H1 (cell line): ENCODE data around the gene MXRA8. TPM values are rescaled to one million over a fixed set of nuclear protein-coding genes. Genes with fewer than 3 reads are reported as not detected.
A peak's percentile ranks its signal among the peaks of the same experiment; 100 is the strongest.

ENCODE experiments used
- CTCF ChIA-PET: fragments of 300-600 bp; sonication (Branson Sonifier 250); formaldehyde crosslinking; loops from one replicate; lab custom pipeline; 2021; ENCODE audit not compliant: partially characterized antibody; lab: Charles Lee
- POLR2A ChIA-PET: fragments of 300-600 bp; sonication (Branson Sonifier 250); formaldehyde crosslinking; loops from one replicate; lab custom pipeline; 2021; ENCODE audit warnings: inconsistent platforms; ENCODE audit not compliant: partially characterized antibody; lab: Charles Lee
- DNase-seq, 2 experiments: peaks; one replicate each; pipeline versions ENCODE4 v3.0.0 to v3.0.0-alpha.2; 2010 to 2022; ENCODE audit warnings: low spot score in 2 of 2, low read depth in 1 of 2, mixed read lengths in 1 of 2
- FAIRE-seq: peaks from 2 replicates; lab custom pipeline; 2011; peaks lifted over from hg19 to GRCh38; lab: Jason Lieb, UNC
- H2AFZ ChIP-seq: 2 replicates; pipeline ENCODE4 v1.8.1; 2012; ENCODE audit warnings: low read length, inconsistent platforms
- H2AK5ac ChIP-seq: 2 replicates; pipeline ENCODE4 v1.6.1; 2013; ENCODE audit warnings: low read depth, low read length
- H2BK120ac ChIP-seq: replicated peaks from 2 replicates; pipeline ENCODE3; 2013; ENCODE audit warnings: low read depth, low read length, inconsistent platforms
- H2BK12ac ChIP-seq: 2 replicates; pipeline ENCODE4 v1.6.1; 2013; ENCODE audit warnings: low read depth, low read length
- H2BK15ac ChIP-seq: 2 replicates; pipeline ENCODE4 v1.6.1; 2013; ENCODE audit warnings: low read length
- H2BK20ac ChIP-seq: 2 replicates; pipeline ENCODE4 v1.6.1; 2013; ENCODE audit warnings: low read length
- H2BK5ac ChIP-seq: 2 replicates; pipeline ENCODE4 v1.6.1; 2013; ENCODE audit warnings: low read depth, low read length
- H3K14ac ChIP-seq: 2 replicates; pipeline ENCODE4 v1.6.1; 2013; ENCODE audit warnings: inconsistent platforms; ENCODE audit not compliant: insufficient read length
- H3K18ac ChIP-seq: 2 replicates; pipeline ENCODE4 v1.6.1; 2013; ENCODE audit warnings: low read length; ENCODE audit errors: extremely low read depth
- H3K23ac ChIP-seq: 2 replicates; pipeline ENCODE4 v1.6.1; 2013; ENCODE audit warnings: inconsistent platforms; ENCODE audit not compliant: insufficient read length
- H3K23me2 ChIP-seq: 2 replicates; pipeline ENCODE4 v1.6.1; 2013; ENCODE audit warnings: low read depth, low read length
- H3K27ac ChIP-seq: 2 replicates; pipeline ENCODE4 v1.6.1; 2011; ENCODE audit warnings: low read depth, low read length, inconsistent platforms
- H3K27me3 ChIP-seq, 4 experiments: replicated peaks in 1 of 4; 1 replicate in 1 of 4; 2 replicates in 3 of 4; pipeline versions ENCODE4 v1.6.1 to v1.8.1; 2011 to 2013; ENCODE audit warnings: low read length in 3 of 4, mild to moderate bottlenecking in 3 of 4, inconsistent platforms in 2 of 4, mixed read lengths in 2 of 4, moderate library complexity in 1 of 4; ENCODE audit not compliant: control insufficient read depth in 3 of 4, insufficient read depth in 3 of 4; ENCODE audit errors: extremely low read depth in 1 of 4
- H3K36me3 ChIP-seq, 4 experiments: 2 replicates each; pipeline versions ENCODE4 v1.6.1 to v1.8.1; 2011 to 2013; ENCODE audit warnings: mild to moderate bottlenecking in 4 of 4, low read length in 3 of 4, moderate library complexity in 2 of 4, control low read depth in 1 of 4, inconsistent platforms in 1 of 4; ENCODE audit not compliant: insufficient read depth in 4 of 4, control insufficient read depth in 2 of 4
- H3K4ac ChIP-seq: replicated peaks from 2 replicates; pipeline ENCODE3; 2013; ENCODE audit warnings: low read length, low read depth, mixed read lengths, inconsistent platforms; ENCODE audit not compliant: insufficient read length
- H3K4me1 ChIP-seq, 4 experiments: replicated peaks in 1 of 4; 1 replicate in 1 of 4; 2 replicates in 3 of 4; pipeline versions ENCODE4 v1.6.1 to v1.8.1; 2011 to 2013; ENCODE audit warnings: low read length in 3 of 4, inconsistent platforms in 2 of 4, mixed read lengths in 1 of 4; ENCODE audit not compliant: insufficient read depth in 4 of 4, control insufficient read depth in 3 of 4
- H3K4me2 ChIP-seq, 2 experiments: 2 replicates each; pipeline versions ENCODE4 v1.6.1 to v1.8.1; 2011 to 2013; ENCODE audit warnings: low read depth in 2 of 2, low read length in 2 of 2, control low read depth in 1 of 2, inconsistent platforms in 1 of 2, mild to moderate bottlenecking in 1 of 2; ENCODE audit not compliant: insufficient read depth in 1 of 2
- H3K4me3 ChIP-seq, 4 experiments: fragments of 200-600, 300-600 bp in 1 of 4; sonication (generic), shearing (Covaris generic), sonication (Bioruptor Twin) in 1 of 4; 2 replicates each; pipeline versions ENCODE4 v1.5.1 to v1.8.1; 2011 to 2016; ENCODE audit warnings: low read length in 4 of 4, low read depth in 3 of 4, control low read depth in 2 of 4, inconsistent platforms in 2 of 4, mild to moderate bottlenecking in 2 of 4, mixed read lengths in 1 of 4, moderate library complexity in 1 of 4; ENCODE audit not compliant: insufficient read depth in 2 of 4; ENCODE audit errors: extremely low read depth in 1 of 4
- H3K56ac ChIP-seq: replicated peaks from 2 replicates; pipeline ENCODE3; 2013; ENCODE audit warnings: low read depth, mild to moderate bottlenecking, mixed read lengths, low read length, inconsistent platforms; ENCODE audit not compliant: insufficient read length
- H3K79me1 ChIP-seq: 2 replicates; pipeline ENCODE4 v1.6.1; 2013; ENCODE audit warnings: low read depth, low read length, control low read depth
- H3K79me2 ChIP-seq, 2 experiments: 2 replicates each; pipeline versions ENCODE4 v1.6.1 to v1.8.1; 2012 to 2013; ENCODE audit warnings: low read length in 2 of 2, mild to moderate bottlenecking in 2 of 2, inconsistent platforms in 1 of 2; ENCODE audit not compliant: insufficient read depth in 2 of 2, control insufficient read depth in 1 of 2
- H3K9ac ChIP-seq, 4 experiments: replicated peaks in 1 of 4; 1 replicate in 1 of 4; 2 replicates in 3 of 4; pipeline versions ENCODE4 v1.6.1 to v1.8.1; 2011 to 2013; ENCODE audit warnings: low read depth in 3 of 4, low read length in 3 of 4, control low read depth in 2 of 4, mild to moderate bottlenecking in 2 of 4, moderate library complexity in 2 of 4, inconsistent platforms in 1 of 4; ENCODE audit errors: extremely low read depth in 1 of 4
- H3K9me3 ChIP-seq, 2 experiments: 2 replicates each; pipeline versions ENCODE4 v1.6.1 to v1.8.1; 2012 to 2013; ENCODE audit warnings: mild to moderate bottlenecking in 2 of 2, moderate library complexity in 2 of 2, control low read depth in 1 of 2, inconsistent platforms in 1 of 2, low read depth in 1 of 2, low read length in 1 of 2, mixed read lengths in 1 of 2; ENCODE audit not compliant: insufficient read depth in 2 of 2
- H4K20me1 ChIP-seq, 2 experiments: replicated peaks in 1 of 2; 2 replicates each; pipeline versions ENCODE3 to v1.8.1; 2011 to 2013; ENCODE audit warnings: inconsistent platforms in 2 of 2, low read length in 2 of 2, mild to moderate bottlenecking in 1 of 2; ENCODE audit not compliant: insufficient read depth in 2 of 2, control insufficient read depth in 1 of 2
- H4K5ac ChIP-seq: 2 replicates; pipeline ENCODE4 v1.6.1; 2013; ENCODE audit warnings: low read length, low read depth, mixed read lengths, inconsistent platforms; ENCODE audit not compliant: insufficient read length
- H4K8ac ChIP-seq: 2 replicates; pipeline ENCODE4 v1.8.0; 2013; ENCODE audit warnings: mild to moderate bottlenecking, moderate library complexity, low read length, inconsistent platforms; ENCODE audit not compliant: insufficient read depth; ENCODE audit errors: extremely low read depth
- H4K91ac ChIP-seq: replicated peaks from 2 replicates; pipeline ENCODE3; 2013; ENCODE audit warnings: low read length, mixed read lengths, inconsistent platforms; ENCODE audit not compliant: insufficient read length
- ASH2L ChIP-seq: fragments of 200-600, 300-600 bp; sonication (generic); IDR thresholded peaks from one replicate; pipeline ENCODE4 v1.7.1; 2017; ENCODE audit warnings: low read length
- CTBP2 ChIP-seq: IDR thresholded peaks from 2 replicates; pipeline ENCODE4 v1.7.0; 2011; ENCODE audit warnings: borderline replicate concordance, mild to moderate bottlenecking, moderate library complexity, mixed read lengths, low read length; ENCODE audit not compliant: insufficient read depth, insufficient read length
- JUND ChIP-seq: IDR thresholded peaks from 2 replicates; pipeline ENCODE4 v1.6.1; 2011; ENCODE audit warnings: mild to moderate bottlenecking, improper control_type of control experiment, low read length
- KDM4A ChIP-seq: IDR thresholded peaks from one replicate; pipeline ENCODE4 v1.7.1; 2012; ENCODE audit warnings: low read depth, mild to moderate bottlenecking, moderate library complexity, low read length, inconsistent platforms; ENCODE audit not compliant: severe bottlenecking
- WGBS, 2 experiments: shearing (Covaris generic) in 1 of 2; methylation state at CpG; one replicate each; pipeline versions ENCODE4 v1.1.6 to v1.1.7; 2013 to 2015; ENCODE audit warnings: low lambda C conversion rate in 2 of 2, mixed read lengths in 2 of 2, inconsistent platforms in 1 of 2, low coverage in 1 of 2, missing lambda C conversion rate in 1 of 2; ENCODE audit not compliant: insufficient replicate concordance in 2 of 2, insufficient coverage in 1 of 2, insufficient read length in 1 of 2; ENCODE audit errors: extremely low coverage in 1 of 2, missing lambda C conversion rate in 1 of 2; 5-methylcytosine and 5-hydroxymethylcytosine counted together
- polyA plus RNA-seq, 7 experiments: library from polyadenylated mRNA; depleted of rRNA in 3 of 7; stranded (reverse) in 5 of 7; unstranded in 2 of 7; fragments of >200 nt in 5 of 7; fragments of 200-250 nt in 2 of 7; gene quantifications; 1 replicate in 5 of 7; 2 replicates in 1 of 7; 4 replicates in 1 of 7; pipeline versions ENCODE4 v1.2.1 to v1.2.3, GENCODE V29; 2011 to 2013; ENCODE audit warnings: missing spikeins in 2 of 7, mixed read lengths in 2 of 7
- total RNA-seq: library from RNA; stranded (reverse); fragmentation: NEBNext Ultra II Directional; extraction: Animal tissue kit (Norgen Biotek cat#: 25700); gene quantifications from 2 replicates; pipeline ENCODE4 v1.2.1, GENCODE V29; 2021

Gene MXRA8
- total and polyA plus RNA-seq, 2 of the 8 experiments (the other 6 are each of a cell fraction or from before 2014, with no cell fraction given): 10.5 to 17.2 TPM

GRCh38 chr1:1312450-1313314, 45.7 kb downstream of the MXRA8 start:
- H4K91ac ChIP-seq: no peak overlapping the region
- H2BK20ac ChIP-seq: no peak overlapping the region
- CTCF ChIA-PET: interaction anchor here (0.8 to 2.8 kb wide), 7 partner anchors 12 to 128 kb away, joined by 3 to 9 read pairs (median 3); no protein-coding TSS in a partner anchor
- peaks cover 8 to 23% of the 10 kb centered on the region in 2 experiments for H4K20me1 ChIP-seq
- no peak overlapping the region for H3K4me3 ChIP-seq
- FAIRE-seq: no peak
- no peak overlapping the region for H3K9ac ChIP-seq
- no peak overlapping the region for H3K56ac ChIP-seq
- H4K5ac ChIP-seq: no peak overlapping the region
- H2AFZ ChIP-seq: no peak overlapping the region
- H3K4me1 ChIP-seq: peaks cover 0 to 23% (median 11%) of the 10 kb centered on the region in 4 experiments; a peak in 6 of 7 replicates
- H3K14ac ChIP-seq: no peak overlapping the region
- no peak overlapping the region for H3K23ac ChIP-seq
- H3K27ac ChIP-seq: no peak overlapping the region
- POLR2A ChIA-PET: interaction anchor here (0.7 to 10.1 kb wide), 10 partner anchors 10 to 63 kb away, joined by 3 to 134 read pairs (median 4); partner anchors contain the start of genes AURKAIP1, CPTP, INTS11 and TAS1R3
- no peak overlapping the region for H2BK15ac ChIP-seq
- 94% methylated on average over 34 of the region's 49 CpGs; no CpG with 5 or more reads in 1 of the 2 experiments for WGBS, 2 experiments
- H3K18ac ChIP-seq: no peak overlapping the region
- no peak overlapping the region for H3K4ac ChIP-seq
- no peak overlapping the region for H2BK12ac ChIP-seq
- no peaks in the 10 kb centered on the region for H3K27me3 ChIP-seq
- peaks cover 0 to 4% of the 10 kb centered on the region in 2 experiments; a peak in 1 of 4 replicates for H3K79me2 ChIP-seq
- H3K4me2 ChIP-seq: no peak overlapping the region
- H2BK5ac ChIP-seq: no peak overlapping the region
- no peak for DNase-seq
- H2BK120ac ChIP-seq: no peak overlapping the region
- H3K36me3 ChIP-seq: peaks cover 17 to 44% (median 37%) of the 10 kb centered on the region in 4 experiments
- peaks cover 4% of the 10 kb centered on the region; the same call in 1 of the 2 replicates for H3K79me1 ChIP-seq
- no peak overlapping the region for H2AK5ac ChIP-seq
- peak overlapping the region; percentile 68 for H4K8ac ChIP-seq
- H3K9me3 ChIP-seq: no peaks in the 10 kb centered on the region
- peaks cover 14% of the 10 kb centered on the region; the same call in 1 of the 2 replicates for H3K23me2 ChIP-seq
- TF ChIP-seq ASH2L (no peak), JUND (no peak), KDM4A (no peak), CTBP2 (no peak)
